Measurements from ENCODE around the gene GALNS. TPM values are rescaled to one million over a fixed set of nuclear protein-coding genes. Genes with fewer than 3 reads are reported as not detected.

GALNS gene
- total RNA-seq: 10 to 100 TPM; 24.8 to 27.3 TPM

DNA sequence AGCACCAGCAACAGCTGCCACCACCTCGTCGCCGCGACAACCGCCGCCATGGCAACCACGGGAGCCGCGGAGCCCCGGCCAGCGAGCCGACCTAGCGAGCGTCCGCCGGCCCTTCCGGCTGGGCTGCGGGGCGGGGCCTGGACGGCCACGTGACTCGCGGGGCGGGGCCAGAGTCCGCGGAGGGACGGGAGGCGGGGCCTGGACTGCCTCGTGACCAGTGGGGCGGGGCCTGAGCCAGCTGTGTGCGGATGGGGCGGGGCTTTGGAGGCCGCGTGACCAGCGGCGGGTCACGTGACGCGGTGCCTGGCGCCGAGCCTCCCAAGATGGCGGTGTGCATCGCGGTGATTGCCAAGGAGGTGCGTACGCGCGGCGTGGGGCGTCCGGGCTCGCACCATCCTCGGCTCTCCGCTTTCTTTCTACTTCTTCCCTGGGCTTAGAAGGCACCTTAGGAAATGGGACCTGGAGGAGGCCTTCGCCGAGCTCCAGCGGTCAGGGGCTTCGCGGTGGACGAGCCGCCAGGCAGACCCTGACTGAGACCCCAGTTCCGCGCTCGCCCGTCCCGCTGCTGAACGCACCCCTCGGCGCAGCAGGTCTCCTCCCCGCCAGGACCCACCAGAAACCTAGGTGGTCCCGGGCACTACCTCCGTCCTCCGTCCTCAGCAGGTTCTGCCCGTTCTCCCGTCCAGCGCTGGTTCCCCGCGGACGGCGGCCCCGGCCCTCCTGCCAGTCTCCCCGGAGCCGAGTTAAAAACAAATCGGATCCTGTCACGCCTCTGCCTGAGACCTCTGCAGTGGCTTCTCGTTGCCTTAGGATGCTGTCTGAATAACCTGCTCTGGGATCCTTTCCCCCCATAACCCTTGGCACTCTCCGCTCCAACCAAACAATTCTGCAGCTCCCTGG, at the start of gene GALNS, which contains the start of gene TRAPPC2L:
Gene GALNS, minus strand, starts transcription at position 120 of the 900 bp plus-strand sequence. Its CDS starts 70 bp downstream, at position 50.
Gene TRAPPC2L, plus strand, starts transcription at position 300 of the 900 bp plus-strand sequence. Its CDS starts 24 bp downstream, at position 324.

DNA sequence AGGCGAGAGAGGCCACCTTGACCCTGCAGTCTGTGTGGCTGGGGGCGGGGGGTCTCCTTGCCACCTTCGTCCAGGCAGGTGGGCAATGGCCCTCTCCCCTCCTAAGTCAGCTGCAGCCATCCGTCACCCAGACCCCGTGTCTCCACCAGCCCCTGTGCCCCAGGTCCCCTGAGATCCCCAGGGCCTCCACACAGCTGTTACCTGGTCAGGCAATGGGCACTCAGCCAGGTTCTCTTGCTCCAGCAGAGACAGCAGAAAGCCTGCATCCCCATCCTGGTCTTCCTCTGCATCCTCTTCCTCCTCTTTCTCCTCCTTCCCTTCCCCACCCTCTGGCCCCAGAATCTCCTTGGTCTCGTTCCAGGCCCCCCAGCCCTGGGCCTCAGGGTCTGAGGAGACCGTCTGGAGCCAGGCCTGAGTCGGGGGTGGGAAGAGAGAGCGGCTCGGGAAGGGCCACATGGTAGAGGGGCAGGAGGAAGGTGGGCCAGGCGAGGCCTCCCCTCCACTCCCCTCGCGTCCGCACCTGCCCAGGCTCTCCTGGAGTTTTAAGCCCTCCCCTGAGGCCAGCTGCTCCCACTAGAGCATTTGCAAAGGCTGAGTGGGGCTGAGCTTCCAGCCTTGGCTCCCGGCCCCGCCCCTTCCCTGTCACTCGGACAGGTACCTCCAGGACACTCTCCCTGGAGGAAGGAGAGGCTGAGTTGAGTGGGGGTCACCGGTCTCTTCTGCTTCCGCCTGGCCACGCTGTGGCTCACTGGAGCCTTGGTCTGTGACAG, 9.6 kb upstream of the GALNS start, which contains the start of gene PABPN1L:
Gene PABPN1L, minus strand, starts transcription at position 510 of the 770 bp plus-strand sequence. Its CDS starts 54 bp downstream, at position 456.

DNA sequence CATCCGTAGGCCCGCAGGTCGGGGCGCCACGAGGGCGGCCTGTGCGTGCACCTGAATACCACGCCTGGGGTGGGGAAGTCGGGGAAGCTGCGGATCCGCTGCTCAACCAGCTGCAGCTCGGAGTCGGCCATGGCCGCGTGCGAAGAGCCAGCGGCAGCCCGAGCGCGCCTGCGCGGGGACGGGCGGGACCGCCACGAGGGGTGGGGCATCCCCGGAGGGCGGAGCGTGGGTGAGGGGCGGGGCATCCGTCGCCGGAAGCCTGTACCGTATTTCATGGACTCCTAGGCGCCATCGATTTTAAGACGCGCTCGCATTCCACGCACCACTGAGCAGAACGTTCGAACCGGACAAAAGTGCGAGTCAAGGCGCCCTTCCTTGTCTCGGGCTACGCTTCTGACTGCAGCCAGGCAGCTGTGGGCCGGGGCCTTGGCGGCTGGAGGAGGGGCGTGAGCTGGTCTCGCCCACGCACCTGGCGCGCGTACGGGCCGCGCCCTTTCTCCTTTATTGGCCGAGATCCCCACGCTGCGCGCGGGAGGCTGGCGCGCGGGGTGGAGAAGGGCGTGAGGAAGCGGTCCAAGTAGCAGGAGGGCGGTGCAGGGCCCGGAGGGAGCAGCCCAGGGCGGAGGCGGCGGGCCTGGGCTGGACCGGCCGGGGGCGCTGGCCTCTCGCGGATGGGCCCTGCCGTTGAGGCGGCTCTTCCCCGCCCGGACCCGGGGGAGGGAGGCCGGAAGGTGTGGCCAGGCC, 44.8 kb downstream of the GALNS start, which contains the start of gene APRT:
Gene APRT, minus strand, starts transcription at position 160 of the 744 bp plus-strand sequence. Its CDS starts 29 bp downstream, at position 131.

DNA sequence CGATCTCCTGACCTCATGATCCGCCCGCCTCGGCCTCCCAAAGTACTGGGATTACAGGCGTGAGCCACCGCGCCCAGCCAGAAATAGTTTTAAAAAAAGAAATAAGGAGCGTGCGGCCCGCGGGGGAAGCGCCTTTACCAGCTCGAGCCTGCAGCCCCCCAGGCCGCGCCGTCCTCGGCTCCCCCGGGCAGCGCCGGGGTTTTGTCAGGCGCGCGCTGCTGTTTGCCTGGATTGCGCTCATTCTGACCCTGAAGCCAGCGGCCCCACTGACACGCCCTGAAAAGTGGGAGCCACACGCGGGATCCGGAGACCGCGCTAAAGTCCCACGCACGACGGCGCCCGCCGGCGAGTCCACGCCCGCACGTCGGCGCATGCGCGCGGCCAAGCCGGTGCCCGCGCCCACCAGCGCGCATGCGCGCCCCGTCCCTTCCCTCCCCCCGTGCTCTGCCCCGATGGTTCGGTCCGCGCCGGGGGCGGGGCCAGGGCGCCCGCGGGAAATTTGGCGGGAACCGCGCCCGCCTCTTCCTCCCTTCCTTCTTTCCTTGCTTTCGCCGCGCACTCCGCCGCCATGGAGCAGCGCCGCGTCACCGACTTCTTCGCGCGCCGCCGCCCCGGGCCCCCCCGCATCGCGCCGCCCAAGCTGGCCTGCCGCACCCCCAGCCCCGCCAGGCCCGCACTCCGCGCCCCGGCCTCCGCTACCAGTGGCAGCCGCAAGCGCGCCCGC, 53.3 kb downstream of the GALNS start, which contains the start of gene CDT1:
Gene CDT1, plus strand, starts transcription at position 526 of the 724 bp plus-strand sequence. Its CDS starts 43 bp downstream, at position 569.

DNA sequence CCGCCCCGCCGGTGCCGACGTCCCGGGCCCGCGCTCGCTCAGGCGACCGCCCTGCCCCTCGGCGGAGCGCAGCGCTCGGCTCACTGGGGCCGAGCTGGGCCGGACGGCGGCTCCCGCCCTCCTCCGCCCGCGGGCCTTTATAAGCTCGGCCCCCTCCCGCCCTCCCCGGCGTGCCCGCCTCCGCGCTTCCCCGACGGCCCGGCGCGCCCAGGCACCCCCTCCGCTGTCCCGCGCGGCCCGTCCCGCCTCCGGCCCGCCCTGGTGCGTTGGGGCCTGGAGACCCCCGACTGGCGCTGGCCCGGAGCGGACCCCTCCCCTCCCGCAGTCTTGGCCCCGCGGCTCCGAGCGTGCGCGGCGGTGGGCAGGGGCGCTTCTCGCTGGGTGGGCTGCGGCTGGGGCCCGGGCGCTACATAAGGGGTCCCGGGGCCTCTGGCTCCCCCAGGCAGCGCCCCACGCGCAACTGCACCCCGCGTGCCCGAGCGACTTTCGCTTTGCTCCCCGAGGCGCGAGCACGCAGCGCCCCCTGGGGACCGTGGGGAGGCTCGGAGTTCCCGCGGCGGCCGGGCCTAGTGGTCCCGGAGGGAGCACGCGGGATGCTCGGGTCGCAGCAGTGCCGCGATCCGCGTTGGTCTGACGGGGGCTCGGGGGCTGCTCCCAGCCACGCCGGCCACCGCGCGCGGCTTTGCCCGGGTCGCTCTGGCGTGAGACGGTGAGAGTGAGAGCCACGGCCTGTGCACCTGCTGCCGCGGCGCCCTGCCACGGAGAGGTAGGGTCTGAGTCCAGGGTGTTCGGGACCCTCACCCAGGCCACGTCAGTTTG, 71.4 kb downstream of the GALNS start, which contains the start of gene PIEZO1:
Gene PIEZO1, minus strand, starts transcription at position 115 of the 819 bp plus-strand sequence. CDS start 256 bp downstream, outside the sequence.

Other genes with a start within 250 kb of the GALNS start
- gene IL17C, start 218.4 kb downstream of the GALNS start, total RNA-seq: not detected
- gene CYBA, start 205.9 kb downstream of the GALNS start, total RNA-seq: 100 to 1,000 TPM; 179 to 205 TPM
- 10 to 100 TPM; 48.6 to 61.6 TPM for gene MVD, start 193.9 kb downstream of the GALNS start, total RNA-seq
- under 1 TPM in 1 of 2 donors, not detected in 1; under 0.01 TPM for gene SNAI3, start 170.4 kb downstream of the GALNS start, total RNA-seq
- gene RNF166, start 150.5 kb downstream of the GALNS start, total RNA-seq: 10 to 100 TPM; 12.7 to 13.0 TPM
- gene CTU2, start 150.4 kb downstream of the GALNS start, total RNA-seq: 10 to 100 TPM; 14.8 to 21.6 TPM
- 100 to 1,000 TPM in 1 of 2 donors, 10 to 100 TPM in 1; 89.1 to 132 TPM for gene PIEZO1, start 71.7 kb downstream of the GALNS start, total RNA-seq
- gene CDT1, start 53.2 kb downstream of the GALNS start, total RNA-seq: 10 to 100 TPM in 1 of 2 donors, 1 to 10 TPM in 1; 9.3 to 33.0 TPM
- gene APRT, start 45.0 kb downstream of the GALNS start, total RNA-seq: 10 to 100 TPM; 69.6 to 74.0 TPM
- 10 to 100 TPM; 47.8 to 74.6 TPM for gene TRAPPC2L, start 180 bp upstream of the GALNS start, total RNA-seq
- gene PABPN1L, start 9.7 kb upstream of the GALNS start, total RNA-seq: not detected
- gene CBFA2T3, start 120.3 kb upstream of the GALNS start, total RNA-seq: not detected
- gene ACSF3, start 236.9 kb upstream of the GALNS start, total RNA-seq: 10 to 100 TPM; 22.4 to 24.0 TPM